ENCODE measurements around the gene IGF2. TPM values are rescaled to one million over a fixed set of nuclear protein-coding genes. Genes with fewer than 3 reads are reported as not detected.

The IGF2 gene
- total and polyA plus RNA-seq, 2 of the 8 experiments (the other 6 are each of a cell fraction or from before 2014, with no cell fraction given): 0.74 to 1.5 TPM

GRCh38 chr11:2169626-2170570 is 30.7 kb upstream of the IGF2 start (continued):
- TF ChIP-seq, protein P1, sequence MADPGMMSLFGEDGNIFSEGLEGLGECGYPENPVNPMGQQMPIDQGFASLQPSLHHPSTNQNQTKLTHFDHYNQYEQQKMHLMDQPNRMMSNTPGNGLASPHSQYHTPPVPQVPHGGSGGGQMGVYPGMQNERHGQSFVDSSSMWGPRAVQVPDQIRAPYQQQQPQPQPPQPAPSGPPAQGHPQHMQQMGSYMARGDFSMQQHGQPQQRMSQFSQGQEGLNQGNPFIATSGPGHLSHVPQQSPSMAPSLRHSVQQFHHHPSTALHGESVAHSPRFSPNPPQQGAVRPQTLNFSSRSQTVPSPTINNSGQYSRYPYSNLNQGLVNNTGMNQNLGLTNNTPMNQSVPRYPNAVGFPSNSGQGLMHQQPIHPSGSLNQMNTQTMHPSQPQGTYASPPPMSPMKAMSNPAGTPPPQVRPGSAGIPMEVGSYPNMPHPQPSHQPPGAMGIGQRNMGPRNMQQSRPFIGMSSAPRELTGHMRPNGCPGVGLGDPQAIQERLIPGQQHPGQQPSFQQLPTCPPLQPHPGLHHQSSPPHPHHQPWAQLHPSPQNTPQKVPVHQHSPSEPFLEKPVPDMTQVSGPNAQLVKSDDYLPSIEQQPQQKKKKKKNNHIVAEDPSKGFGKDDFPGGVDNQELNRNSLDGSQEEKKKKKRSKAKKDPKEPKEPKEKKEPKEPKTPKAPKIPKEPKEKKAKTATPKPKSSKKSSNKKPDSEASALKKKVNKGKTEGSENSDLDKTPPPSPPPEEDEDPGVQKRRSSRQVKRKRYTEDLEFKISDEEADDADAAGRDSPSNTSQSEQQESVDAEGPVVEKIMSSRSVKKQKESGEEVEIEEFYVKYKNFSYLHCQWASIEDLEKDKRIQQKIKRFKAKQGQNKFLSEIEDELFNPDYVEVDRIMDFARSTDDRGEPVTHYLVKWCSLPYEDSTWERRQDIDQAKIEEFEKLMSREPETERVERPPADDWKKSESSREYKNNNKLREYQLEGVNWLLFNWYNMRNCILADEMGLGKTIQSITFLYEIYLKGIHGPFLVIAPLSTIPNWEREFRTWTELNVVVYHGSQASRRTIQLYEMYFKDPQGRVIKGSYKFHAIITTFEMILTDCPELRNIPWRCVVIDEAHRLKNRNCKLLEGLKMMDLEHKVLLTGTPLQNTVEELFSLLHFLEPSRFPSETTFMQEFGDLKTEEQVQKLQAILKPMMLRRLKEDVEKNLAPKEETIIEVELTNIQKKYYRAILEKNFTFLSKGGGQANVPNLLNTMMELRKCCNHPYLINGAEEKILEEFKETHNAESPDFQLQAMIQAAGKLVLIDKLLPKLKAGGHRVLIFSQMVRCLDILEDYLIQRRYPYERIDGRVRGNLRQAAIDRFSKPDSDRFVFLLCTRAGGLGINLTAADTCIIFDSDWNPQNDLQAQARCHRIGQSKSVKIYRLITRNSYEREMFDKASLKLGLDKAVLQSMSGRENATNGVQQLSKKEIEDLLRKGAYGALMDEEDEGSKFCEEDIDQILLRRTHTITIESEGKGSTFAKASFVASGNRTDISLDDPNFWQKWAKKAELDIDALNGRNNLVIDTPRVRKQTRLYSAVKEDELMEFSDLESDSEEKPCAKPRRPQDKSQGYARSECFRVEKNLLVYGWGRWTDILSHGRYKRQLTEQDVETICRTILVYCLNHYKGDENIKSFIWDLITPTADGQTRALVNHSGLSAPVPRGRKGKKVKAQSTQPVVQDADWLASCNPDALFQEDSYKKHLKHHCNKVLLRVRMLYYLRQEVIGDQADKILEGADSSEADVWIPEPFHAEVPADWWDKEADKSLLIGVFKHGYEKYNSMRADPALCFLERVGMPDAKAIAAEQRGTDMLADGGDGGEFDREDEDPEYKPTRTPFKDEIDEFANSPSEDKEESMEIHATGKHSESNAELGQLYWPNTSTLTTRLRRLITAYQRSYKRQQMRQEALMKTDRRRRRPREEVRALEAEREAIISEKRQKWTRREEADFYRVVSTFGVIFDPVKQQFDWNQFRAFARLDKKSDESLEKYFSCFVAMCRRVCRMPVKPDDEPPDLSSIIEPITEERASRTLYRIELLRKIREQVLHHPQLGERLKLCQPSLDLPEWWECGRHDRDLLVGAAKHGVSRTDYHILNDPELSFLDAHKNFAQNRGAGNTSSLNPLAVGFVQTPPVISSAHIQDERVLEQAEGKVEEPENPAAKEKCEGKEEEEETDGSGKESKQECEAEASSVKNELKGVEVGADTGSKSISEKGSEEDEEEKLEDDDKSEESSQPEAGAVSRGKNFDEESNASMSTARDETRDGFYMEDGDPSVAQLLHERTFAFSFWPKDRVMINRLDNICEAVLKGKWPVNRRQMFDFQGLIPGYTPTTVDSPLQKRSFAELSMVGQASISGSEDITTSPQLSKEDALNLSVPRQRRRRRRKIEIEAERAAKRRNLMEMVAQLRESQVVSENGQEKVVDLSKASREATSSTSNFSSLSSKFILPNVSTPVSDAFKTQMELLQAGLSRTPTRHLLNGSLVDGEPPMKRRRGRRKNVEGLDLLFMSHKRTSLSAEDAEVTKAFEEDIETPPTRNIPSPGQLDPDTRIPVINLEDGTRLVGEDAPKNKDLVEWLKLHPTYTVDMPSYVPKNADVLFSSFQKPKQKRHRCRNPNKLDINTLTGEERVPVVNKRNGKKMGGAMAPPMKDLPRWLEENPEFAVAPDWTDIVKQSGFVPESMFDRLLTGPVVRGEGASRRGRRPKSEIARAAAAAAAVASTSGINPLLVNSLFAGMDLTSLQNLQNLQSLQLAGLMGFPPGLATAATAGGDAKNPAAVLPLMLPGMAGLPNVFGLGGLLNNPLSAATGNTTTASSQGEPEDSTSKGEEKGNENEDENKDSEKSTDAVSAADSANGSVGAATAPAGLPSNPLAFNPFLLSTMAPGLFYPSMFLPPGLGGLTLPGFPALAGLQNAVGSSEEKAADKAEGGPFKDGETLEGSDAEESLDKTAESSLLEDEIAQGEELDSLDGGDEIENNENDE (IDR thresholded peaks at IDR 0.05; ENCODE audit: insufficient replicate concordance, low read length): no peak
- TF ChIP-seq, protein P2, sequence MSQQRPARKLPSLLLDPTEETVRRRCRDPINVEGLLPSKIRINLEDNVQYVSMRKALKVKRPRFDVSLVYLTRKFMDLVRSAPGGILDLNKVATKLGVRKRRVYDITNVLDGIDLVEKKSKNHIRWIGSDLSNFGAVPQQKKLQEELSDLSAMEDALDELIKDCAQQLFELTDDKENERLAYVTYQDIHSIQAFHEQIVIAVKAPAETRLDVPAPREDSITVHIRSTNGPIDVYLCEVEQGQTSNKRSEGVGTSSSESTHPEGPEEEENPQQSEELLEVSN (IDR thresholded peaks at IDR 0.05): no peak
- TF ChIP-seq CTCF (IDR thresholded peaks at IDR 0.05; ENCODE audit: control extremely low read depth in 1 of 3, insufficient read depth in 1 of 3, low read depth in 1 of 3, low read length in 3 of 3) (no peak), RNF2 (IDR thresholded peaks at IDR 0.05; ENCODE audit: borderline replicate concordance, low read depth, low read length, missing control alignments, poor library complexity, severe bottlenecking) (no peak), ZNF274 (IDR thresholded peaks at IDR 0.05; ENCODE audit: borderline replicate concordance, extremely low read depth, low read length) (no peak)

All from H1 (cell line).